ENCODE results near the gene MRPL20.
"Not testable (repeated sequence)": the region's sequence is repeated elsewhere in the genome, so short reads cannot be mapped to it uniquely, and the experiment has no call there.

Gene MRPL20

DNA sequence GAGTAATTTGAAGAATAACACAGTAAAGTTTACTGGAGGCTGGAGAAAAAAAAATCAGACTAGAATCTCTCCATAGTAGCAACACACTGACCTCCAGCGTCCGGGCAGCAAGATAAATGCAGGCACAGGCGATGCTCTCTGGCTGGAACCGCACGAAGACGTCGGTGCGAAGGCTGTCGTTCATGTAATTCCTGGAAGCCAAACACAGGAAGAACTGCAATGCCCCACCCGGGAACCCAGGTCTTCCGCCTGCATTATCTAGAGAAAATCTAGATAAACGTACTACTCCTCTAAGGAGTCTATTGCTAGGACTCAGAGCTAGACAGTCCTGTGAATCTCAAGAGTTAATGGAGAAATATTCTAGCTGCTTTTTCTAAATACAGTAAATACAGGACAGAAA lies 16.4 kb downstream of the MRPL20 start:
- in situ Hi-C loops (cut with MboI; ENCODE audit: low sequenced_read_pairs): no loop called here

- in situ Hi-C loops (cut with MboI; ENCODE audit: low sequenced_read_pairs): no loop called here
Measured at GRCh38 chr1:1388078-1388472, 19.0 kb downstream of the MRPL20 start.

DNA sequence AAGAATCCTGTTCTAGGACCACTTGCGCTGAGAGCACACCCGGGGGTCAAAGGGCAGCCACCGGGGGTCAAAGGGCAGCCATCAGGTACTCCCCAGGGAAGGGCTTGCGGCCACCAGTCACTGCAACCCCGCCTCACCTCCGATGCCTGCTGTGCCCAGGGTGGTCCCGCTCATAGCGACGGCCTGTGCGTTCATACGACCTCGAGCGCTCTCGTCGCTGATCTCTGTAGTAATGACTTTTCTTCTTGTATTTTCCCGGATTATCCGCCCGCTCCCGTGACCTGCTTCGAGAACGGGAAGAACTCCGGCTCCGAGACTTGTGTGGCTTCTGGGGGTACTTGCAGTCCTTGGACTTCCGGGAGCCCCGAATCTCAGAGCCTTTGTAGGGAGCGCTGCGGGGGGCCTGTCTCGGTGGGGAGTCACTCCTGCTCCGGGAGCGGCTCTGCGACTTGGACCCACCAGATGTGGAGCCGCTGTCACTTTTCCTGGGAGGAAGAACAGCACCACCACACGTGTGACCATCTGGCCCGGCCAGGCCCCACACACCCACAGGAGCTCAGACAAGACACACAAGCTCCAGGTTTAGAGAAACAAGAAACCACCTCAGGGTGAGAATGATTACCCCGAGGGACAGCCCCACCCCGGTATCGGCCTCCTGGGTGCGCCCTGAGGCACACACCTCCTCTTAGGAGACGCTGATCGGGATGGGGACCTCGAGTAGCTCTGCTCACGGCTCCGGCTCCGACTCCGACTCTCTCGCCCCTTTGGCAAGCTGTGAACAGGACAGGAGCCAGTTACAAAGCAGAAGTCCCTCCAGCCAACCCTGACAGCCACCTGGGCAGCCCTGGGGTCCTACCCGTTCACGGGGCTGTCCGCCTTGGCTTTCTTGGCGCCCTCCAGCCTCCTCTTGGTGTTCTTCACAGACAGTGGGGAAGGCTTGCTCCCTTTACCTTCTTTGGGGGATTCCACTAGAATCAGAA lies 19.7 kb downstream of the MRPL20 start:
- in situ Hi-C loops (cut with MboI; ENCODE audit: low sequenced_read_pairs): no loop called here

DNA sequence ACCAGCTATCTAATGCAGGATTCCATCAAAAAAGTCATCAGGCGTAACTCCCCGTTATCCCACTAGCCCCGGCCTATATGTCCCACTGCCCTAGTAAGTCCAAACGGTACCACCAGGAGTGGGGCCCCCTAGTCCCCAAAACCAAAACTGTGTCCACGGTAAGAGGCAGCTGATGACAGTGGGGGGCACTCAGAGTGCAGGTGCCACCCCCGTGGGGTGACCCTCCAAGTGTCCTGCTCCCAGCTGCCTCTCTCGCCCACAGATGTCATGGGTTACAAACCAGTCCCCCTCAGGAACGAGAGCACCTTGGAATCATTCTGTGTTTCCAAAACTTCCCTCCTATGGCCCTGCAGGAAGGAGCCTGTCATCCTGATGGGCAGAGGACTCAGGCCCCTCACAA lies 21.2 kb downstream of the MRPL20 start:
- in situ Hi-C loops (cut with MboI; ENCODE audit: low sequenced_read_pairs): no loop called here

DNA sequence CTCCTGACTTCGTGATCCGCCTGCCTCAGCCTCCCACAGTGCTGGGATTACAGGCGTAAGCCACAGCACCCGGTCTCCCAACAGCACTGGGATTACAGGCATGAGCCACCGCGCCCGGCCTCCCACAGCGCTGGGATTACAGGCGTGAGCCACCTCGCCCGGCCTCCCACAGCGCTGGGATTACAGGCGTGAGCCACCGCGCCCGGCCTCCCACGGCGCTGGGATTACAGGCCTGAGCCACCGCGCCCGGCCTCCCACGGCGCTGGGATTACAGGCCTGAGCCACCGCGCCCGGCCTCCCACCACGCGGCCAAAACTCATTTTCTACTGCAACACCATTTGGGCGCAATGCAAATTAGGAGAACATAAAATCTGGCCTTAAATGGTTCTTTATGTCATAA lies 21.8 kb downstream of the MRPL20 start:
- in situ Hi-C loops (cut with MboI; ENCODE audit: low sequenced_read_pairs): not testable (repeated sequence)

- in situ Hi-C loops (cut with MboI; ENCODE audit: low sequenced_read_pairs): no loop called here
Measured at GRCh38 chr1:1381294-1381693, 25.8 kb downstream of the MRPL20 start.

- in situ Hi-C loops (cut with MboI; ENCODE audit: low sequenced_read_pairs): no loop called here
Measured at GRCh38 chr1:1380860-1381259, 26.2 kb downstream of the MRPL20 start.

GRCh38 chr1:1377540-1378205 lies 29.4 kb downstream of the MRPL20 start:
- in situ Hi-C loops (cut with MboI; ENCODE audit: low sequenced_read_pairs): no loop called here

DNA sequence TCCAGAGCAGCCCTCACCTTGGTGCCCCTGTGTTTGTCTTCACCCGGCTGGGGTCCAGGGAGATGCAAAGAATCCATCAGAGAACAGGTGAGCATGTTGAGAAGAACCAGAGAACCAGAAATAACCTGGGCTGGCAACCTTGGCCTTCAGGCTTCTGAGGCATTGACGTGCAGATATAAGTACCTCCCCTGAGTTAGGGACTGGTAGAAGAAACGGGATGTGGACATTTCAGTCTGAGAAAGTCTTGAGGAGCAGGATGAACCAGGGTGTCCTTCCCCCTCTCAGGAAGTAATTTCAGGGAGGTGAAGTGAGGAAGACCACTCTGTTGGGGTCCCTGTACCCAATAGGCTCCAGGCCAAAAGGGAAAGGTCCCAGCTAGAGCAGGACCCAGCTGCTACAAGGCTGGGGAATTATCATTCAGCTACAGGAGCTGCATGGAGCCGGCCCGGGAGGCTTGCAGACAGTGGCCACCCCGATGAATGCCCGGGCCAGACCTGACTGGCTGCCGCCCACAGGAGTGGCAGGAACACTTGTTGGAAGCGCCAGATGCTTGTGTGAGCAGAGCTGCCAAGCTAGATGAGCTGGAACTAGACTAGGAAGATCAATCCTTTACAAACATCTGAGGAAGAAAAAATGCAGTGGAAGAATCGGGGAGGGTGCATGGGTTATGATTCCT lies 30.4 kb downstream of the MRPL20 start:
- in situ Hi-C loops (cut with MboI; ENCODE audit: low sequenced_read_pairs): no loop called here

- in situ Hi-C loops (cut with MboI; ENCODE audit: low sequenced_read_pairs): no loop called here
Measured at GRCh38 chr1:1374929-1375662, 32.0 kb downstream of the MRPL20 start, which contains the start of gene AURKAIP1. TSS of gene AURKAIP1 (minus strand) at chr1:1375207. CDS start at chr1:1374756, 451 bp downstream.

DNA sequence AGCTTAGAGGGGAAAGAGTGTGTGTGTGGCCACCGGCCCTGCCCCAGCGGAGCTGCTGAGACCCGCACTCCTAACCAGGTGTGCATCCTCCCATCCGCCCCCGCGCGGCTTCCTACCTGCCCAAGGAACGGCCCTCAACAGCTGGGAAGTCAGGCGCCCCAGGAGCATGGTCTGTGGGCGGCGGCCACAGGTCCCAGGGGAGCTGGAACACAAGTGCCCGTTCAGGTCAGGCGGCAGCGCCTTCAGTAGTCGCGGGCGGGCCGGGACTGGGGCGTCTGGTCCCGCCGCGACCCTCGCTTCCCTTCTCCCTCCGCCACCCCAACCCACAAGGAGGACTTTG lies 32.5 kb downstream of the MRPL20 start:
- in situ Hi-C loops (cut with MboI; ENCODE audit: low sequenced_read_pairs): no loop called here

DNA sequence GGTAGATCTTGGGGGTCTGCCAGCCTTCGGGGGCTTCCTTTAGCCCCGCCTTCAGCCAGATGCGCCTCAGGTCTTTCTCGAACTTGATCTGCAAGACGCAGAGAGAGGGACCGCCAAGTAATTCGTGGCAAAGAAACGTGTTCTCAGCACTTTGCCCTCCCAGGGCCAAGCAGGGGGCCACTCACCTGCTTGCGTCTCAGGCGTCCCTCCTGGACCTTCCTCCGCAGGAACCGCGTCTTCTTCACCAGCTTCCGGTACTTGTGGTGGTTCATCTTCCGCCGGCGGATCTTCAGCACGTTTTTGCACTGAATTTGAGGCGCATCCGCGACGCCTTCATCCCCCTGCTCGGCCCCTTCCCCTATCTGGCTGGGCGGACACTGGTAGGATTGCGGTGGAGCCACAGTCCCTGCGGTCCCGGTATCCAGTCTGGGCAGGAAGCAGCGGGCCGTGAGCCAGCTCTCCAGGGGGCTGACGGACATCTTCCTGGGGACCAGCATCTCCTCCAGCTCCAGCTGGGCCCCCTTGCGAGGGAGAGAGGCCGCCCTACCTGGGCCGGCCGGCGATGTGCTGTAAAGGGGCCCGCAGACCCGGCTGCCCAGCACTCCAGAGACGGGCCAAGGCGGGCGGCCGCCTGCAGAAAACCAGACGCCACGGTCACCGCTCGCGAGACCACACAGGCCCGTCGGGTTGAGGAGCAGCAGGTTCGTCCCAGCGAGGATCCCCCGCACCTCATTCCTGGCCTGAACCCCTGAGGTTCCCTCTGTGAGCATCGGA lies 33.1 kb downstream of the MRPL20 start:
- in situ Hi-C loops (cut with MboI; ENCODE audit: low sequenced_read_pairs): no loop called here

DNA sequence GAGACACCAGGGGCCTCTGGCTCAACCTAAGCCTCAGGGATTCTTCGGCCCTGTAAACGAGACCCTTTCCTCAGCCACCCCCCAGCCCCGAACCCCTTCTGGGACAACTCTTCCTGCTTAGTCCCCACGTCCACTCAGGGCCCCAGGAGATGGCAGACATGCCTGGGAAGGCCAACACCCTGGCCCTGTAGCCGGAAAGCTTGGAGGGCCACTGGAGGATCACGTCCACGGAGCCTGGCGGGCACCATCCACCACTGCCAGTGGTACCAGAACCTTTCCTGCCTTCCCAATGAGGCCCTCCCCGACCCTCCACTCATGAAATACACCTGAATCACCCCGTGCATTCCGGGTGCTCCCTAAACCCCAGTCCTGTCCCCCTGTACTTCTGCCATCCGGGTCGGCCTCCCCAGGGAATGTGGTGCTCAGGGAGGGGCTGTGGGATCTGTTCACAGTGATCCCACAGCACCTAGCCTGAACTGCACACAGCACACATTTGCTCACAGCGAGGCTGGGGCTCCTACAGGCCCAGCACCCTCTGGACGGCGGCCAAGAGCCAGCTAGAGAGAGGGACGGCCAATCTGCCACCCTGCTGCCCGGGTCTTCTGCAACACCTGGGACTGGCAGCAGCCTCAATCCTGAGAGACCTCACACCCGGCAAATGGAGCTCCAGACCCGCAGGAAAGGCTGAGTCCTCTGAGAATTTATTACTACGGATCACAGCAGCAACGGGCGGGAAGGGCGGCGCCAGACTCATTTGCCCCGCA lies 33.9 kb downstream of the MRPL20 start:
- in situ Hi-C loops (cut with MboI; ENCODE audit: low sequenced_read_pairs): no loop called here

DNA sequence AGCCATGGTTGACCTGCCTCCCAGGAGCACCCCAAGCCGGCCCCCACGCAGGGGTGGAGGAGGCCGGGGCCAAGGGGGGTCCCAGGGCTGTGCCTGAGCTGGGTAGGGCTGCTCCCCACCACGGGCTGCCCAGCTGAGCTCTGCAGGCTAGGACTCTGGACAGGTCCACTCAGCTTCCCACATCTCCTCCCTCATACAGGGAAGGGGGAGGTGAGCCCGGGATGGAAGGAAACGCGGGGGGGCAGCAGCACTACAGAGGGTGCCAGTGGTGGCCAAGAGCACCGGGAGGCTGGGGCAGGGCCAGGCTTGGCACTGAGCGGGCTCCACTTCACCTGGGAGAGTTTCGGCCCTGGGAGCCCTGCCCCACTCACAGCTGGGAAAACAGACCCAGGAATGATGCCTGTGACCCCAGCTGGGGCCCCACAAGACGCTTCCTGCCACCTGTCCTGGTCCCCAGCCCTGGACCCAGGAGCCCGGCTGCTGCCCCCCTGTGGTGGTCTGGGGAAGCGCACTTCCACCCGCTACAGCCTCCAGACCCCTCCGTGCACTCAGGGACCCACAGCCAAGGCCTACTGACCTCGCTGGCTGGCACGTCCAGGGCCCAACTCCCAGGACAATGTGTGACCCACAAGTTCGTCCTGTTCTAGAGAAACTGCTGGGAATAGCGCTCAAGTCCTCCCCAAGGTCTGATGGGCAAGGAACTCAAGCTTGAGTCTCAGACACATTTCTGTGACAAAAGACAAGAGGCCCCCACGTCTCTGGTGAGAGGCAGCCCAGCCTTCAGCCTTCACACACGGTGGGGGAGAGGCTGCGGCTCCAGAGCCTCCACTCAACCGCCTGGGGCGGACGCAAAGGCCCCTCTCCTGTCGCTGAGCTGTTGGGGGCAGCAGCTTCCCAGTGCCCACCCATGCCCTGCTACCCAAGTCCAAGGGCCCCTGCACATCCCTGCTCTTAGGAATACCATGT lies 35.1 kb downstream of the MRPL20 start:
- in situ Hi-C loops (cut with MboI; ENCODE audit: low sequenced_read_pairs): no loop called here

DNA sequence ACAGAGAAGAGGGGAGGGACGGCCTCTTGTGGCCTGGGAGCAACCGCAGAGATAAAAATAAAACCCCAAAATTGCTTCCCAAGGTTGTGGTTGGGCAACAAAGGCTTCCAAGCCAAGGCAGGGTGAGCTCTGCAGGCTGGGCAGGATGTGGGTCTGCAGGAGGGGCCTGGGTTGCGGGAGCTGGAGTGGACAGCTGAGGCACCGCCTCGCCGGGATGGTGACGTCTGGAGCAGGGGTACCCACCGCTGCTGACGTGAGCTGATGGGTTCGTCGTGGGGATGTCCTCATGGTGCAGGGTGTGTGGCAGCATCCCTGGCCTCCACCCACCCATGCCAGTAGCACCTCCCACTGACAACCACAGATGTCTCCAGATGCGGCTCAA lies 35.7 kb downstream of the MRPL20 start:
- in situ Hi-C loops (cut with MboI; ENCODE audit: low sequenced_read_pairs): no loop called here

- in situ Hi-C loops (cut with MboI; ENCODE audit: low sequenced_read_pairs): no loop called here
Measured at GRCh38 chr1:1370771-1371300, 36.3 kb downstream of the MRPL20 start.

DNA sequence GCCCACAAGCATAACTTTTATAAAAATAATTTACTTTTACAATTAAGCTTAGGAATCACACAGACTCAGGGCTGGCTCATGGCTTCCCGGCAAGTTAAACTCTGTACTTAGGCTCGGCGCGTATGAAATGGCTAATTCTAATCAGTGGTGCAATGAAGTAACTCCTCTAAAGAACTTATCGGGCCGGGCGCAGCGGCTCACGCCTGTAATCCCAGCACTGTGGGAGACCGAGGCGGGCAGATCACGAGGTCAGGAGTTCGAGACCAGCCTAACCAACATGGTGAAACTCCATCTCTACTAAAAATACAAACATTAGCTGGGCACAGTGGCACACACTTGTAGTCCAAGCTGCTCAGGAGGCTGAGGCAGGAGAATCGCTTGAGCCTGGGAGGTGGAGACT lies 37.0 kb downstream of the MRPL20 start:
- in situ Hi-C loops (cut with MboI; ENCODE audit: low sequenced_read_pairs): not testable (repeated sequence)

GRCh38 chr1:1367315-1367714 lies 39.8 kb downstream of the MRPL20 start:
- in situ Hi-C loops (cut with MboI; ENCODE audit: low sequenced_read_pairs): no loop called here

Measured in hTERT RPE-1 (cell line).